Middle frontal gyrus (tissue), 1 donor: Measurements from ENCODE around the gene MRPL14.

Source experiments
- DNase-seq: peaks from one replicate; pipeline ENCODE4 v3.0.0-alpha.2; 2015; ENCODE audit warnings: low spot score; ENCODE audit errors: extremely low spot score

MRPL14 gene

GRCh38 chr6:44081753-44082152, 45.5 kb downstream of the MRPL14 start:
- no peak for DNase-seq

GRCh38 chr6:44080561-44081521, 46.4 kb downstream of the MRPL14 start:
- no peak for DNase-seq

GRCh38 chr6:44079672-44080071, 47.6 kb downstream of the MRPL14 start:
- no peak for DNase-seq

- DNase-seq = peak; percentile 61
These were observed 48.2 kb downstream of the MRPL14 start for GRCh38 chr6:44078827-44079671.

GRCh38 chr6:44078219-44078826, 48.9 kb downstream of the MRPL14 start:
- no peak for DNase-seq

GRCh38 chr6:44077214-44077946, 49.9 kb downstream of the MRPL14 start:
- no peak for DNase-seq

- DNase-seq = no peak
These were observed 50.7 kb downstream of the MRPL14 start for GRCh38 chr6:44076356-44077213.

GRCh38 chr6:44075647-44076355, 51.5 kb downstream of the MRPL14 start:
- no peak for DNase-seq

- no peak for DNase-seq
These were observed 52.2 kb downstream of the MRPL14 start for GRCh38 chr6:44074813-44075646.

GRCh38 chr6:44074439-44074812, 52.8 kb downstream of the MRPL14 start:
- DNase-seq = peak; percentile 84

- no peak for DNase-seq
These were observed 53.4 kb downstream of the MRPL14 start for GRCh38 chr6:44073612-44074438.

GRCh38 chr6:44072959-44073611, 54.2 kb downstream of the MRPL14 start:
- peak; percentile 47 for DNase-seq

GRCh38 chr6:44072452-44072958, 54.7 kb downstream of the MRPL14 start:
- no peak for DNase-seq

GRCh38 chr6:44071670-44072451, 55.4 kb downstream of the MRPL14 start:
- DNase-seq = no peak

GRCh38 chr6:44068607-44069296, 58.5 kb downstream of the MRPL14 start:
- DNase-seq = no peak
